HG03159 (cell line): ENCODE measurements around the gene SLC12A6.
"Not testable (repeated sequence)": the region's sequence is repeated elsewhere in the genome, so short reads cannot be mapped to it uniquely, and the experiment has no call there.

Experiments used
- ATAC-seq: cut with Tn5 transposase; IDR thresholded peaks from one replicate; pipeline ENCODE4 v1.9.1; 2021; ENCODE audit warnings: mild to moderate bottlenecking, moderate library complexity; ENCODE audit not compliant: unreplicated experiment

Gene SLC12A6

GRCh38 chr15:34358367-34358766 is 20.8 kb upstream of the SLC12A6 start:
- ATAC-seq = no peak

- no peak for ATAC-seq
Measured at GRCh38 chr15:34357653-34358052, 20.1 kb upstream of the SLC12A6 start.

GRCh38 chr15:34355241-34355640 is 17.7 kb upstream of the SLC12A6 start:
- ATAC-seq = no peak

DNA sequence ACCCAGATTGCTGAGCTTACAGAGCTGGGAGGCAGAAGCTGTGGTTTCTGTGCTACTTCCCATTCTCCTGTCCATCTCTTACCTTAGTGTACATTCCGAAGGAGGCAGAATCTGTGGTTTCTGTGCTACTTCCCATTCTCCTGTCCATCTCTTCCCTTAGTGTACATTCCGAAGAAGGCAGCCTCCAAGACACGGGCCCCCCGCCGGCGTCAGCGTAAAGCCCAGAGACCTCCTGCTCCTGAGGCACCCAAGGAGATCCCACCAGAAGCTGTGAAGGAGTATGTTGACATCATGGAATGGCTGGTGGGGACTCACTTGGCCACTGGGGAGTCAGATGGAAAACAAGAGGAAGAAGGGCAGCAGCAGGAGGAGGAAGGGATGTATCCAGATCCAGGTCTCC is 16.7 kb upstream of the SLC12A6 start:
- no peak for ATAC-seq

DNA sequence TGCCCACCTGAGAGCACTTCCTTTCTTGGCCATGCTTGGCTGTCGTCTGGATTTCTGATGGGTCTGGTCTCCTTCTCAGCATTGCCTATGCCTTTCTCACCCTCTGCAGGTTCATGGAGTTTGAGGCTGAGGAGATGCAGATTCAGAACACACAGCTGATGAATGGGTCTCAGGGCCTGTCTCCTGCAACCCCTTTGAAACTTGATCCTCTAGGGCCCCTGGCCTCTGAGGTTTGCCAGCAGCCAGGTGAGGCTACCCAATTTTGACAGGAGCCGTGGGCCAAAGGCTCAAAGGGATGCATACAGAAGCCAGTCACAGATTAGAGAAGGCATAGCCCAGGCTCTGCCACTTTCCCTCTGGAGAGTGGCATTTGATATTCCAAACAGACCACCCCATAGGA is 16.0 kb upstream of the SLC12A6 start:
- no peak for ATAC-seq

DNA sequence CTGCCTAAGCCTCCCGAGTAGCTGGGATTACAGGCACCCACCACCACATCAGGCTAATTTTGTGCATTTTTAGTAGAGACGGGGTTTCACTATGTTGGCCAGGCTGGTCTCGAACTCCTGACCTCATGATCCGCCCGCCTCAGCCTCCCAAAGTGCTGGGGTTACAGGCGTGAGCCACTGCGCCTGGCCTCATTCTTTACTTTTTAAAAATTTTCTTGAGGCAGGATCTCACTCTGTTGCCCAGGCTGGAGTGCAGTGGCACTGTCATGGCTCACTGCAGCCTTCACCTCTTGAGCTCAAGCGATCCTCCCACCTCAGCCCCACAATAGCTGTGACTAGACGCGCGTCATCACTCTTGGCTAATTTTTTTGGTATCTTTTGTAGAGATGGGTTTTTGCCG is 15.4 kb upstream of the SLC12A6 start:
- ATAC-seq = not testable (repeated sequence)

- no peak for ATAC-seq
Measured at GRCh38 chr15:34349769-34350168, 12.2 kb upstream of the SLC12A6 start.

- no peak for ATAC-seq
Measured at GRCh38 chr15:34348735-34349300, 11.2 kb upstream of the SLC12A6 start.

GRCh38 chr15:34347951-34348638 is 10.5 kb upstream of the SLC12A6 start:
- no peak for ATAC-seq

- ATAC-seq = peak; percentile 87
Measured at GRCh38 chr15:34342737-34343575, 5.4 kb upstream of the SLC12A6 start, which contains the start of the genes NOP10 and NUTM1. Gene NOP10 (minus strand): TSS chr15:34343136. CDS start chr15:34343073, 63 bp downstream. Gene NUTM1 (plus strand): TSS chr15:34343315. CDS start chr15:34343697, 382 bp downstream.

DNA sequence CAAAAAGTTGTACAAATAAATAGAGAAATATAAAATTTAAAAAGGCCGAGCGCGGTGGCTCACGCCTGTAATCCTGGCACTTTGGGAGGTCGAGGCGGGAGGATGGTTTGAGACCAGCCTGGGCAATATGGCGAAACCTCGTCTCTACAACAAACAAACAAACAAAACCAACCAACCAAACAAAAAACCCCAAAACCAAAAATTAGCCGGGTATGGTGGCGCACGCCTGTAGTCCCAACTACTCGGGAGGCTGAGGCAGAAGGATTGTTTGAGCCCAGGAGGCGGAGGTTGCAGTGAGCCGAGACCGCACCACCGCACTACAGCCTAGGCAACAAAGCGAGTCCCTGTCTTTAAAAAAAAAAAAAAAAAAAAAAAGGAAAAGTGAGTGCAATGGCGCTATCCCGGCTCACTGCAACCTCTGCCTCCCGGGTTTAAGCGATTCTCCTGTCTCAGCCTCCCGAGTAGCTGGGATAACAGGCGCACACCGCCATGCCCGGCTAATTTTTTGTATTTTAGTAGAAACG is 4.7 kb upstream of the SLC12A6 start:
- ATAC-seq = not testable (repeated sequence)

- ATAC-seq = no peak
Measured at GRCh38 chr15:34341381-34342212, 4.0 kb upstream of the SLC12A6 start.

GRCh38 chr15:34339946-34340345 is 2.4 kb upstream of the SLC12A6 start:
- no peak for ATAC-seq

DNA sequence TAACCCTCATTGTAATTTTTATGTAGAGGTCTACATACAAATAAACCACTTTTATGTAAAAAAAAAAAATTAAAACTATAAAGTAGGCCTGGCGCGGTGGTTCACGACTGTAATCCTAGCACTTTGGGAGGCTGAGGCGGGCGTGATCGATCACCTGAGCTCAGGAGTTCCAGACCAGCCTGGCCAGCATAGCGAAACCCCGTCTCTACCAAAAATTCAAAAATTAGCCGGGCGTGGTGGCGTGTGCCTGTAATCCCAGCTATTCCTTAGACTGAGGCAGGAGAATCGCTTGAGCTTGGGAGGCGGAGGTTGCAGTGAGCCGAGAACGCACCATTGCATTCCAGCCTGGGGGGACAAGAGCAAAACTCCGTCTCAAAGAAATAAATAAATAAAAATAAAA is 766 bp upstream of the SLC12A6 start:
- no peak for ATAC-seq

DNA sequence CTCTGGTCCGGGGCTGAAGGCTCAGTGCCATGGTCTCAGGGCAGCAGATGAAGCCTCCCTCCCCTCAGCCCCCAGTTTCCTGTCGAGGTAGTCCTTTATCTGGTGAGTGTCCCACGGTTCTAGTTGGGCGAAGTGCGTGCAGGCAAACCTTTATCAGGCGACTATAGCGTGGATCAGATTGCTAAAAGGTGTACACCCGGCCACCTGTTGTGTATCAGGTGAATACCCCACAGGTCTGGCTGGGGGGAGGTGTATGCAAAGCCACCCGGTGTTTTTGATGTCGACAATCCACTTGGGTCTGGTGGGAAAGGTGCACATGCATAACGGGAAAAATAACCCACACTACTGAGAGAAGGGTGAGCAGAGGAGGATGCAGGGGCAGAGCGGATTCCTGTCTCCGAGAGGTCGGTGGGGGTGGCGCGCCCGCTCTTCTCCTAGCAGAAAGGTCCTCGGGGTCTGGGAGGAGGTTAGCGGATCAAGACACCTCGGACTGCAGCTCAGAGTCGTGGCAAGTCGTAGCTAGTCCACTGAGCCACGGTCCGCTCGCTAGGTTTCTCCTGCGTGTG is 507 bp downstream of the SLC12A6 start:
- ATAC-seq = peak; percentile 13

GRCh38 chr15:34336231-34336990 is 1.2 kb downstream of the SLC12A6 start:
- ATAC-seq = no peak

DNA sequence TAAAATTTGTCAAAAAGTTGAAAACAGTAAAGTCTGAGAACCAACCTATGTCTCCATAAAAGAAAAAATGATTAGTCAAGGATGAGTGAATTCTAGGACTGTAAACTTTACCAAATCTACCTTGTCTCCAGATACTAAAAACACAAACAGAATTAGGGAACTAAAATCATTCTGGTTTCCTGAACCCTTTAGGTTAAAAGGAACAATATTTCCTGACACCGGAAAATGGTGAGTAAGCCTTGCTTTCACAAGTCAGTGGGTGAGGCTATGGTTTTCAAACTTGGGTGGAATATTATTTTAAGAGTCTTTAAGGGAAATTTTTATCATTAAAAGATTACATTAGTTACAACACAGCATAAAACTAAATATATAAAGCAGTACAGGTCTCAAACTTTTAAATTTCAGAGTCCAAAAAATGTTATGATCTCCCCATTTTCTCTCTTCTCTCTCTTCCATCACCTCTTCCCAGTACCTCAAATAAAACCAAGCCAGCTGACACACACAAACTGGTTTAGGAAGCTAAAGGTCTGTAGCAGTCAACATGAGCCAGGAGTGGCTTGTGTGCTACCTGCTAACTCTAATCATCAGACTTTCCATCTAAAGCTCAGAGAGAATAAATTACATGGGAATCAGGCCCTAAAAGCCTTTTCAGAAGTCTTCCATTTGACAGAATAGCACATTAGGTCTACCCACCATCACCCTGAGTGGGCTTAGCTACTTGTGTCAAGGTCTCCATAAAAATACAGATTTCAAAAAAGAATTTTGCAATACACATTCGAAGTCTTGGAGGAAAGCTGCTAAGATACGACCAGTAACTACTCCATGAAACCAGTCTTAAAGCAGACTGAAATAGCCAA is 2.2 kb downstream of the SLC12A6 start:
- ATAC-seq = no peak

DNA sequence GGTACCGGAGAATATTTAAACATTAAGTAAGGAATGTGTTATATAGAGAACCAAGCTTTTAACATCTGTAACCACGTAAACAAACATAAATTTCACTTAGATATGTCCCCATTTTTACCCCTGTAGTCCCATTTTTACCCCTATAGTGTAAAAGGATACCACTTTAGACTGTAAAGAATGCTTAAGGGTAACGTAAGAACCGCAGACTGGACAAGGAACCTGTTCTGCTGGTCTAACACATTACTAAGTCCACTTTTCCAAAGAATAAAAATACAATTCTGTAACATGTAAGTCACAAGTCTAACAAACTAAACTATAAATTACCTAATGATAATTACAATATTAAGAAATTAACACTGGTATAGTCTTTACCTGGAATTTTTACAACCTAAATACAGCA is 2.9 kb downstream of the SLC12A6 start:
- no peak for ATAC-seq
